Measurements from ENCODE around the gene SRP9.
"Not testable (repeated sequence)": the region's sequence is repeated elsewhere in the genome, so short reads cannot be mapped to it uniquely, and the experiment has no call there.

The SRP9 gene

DNA sequence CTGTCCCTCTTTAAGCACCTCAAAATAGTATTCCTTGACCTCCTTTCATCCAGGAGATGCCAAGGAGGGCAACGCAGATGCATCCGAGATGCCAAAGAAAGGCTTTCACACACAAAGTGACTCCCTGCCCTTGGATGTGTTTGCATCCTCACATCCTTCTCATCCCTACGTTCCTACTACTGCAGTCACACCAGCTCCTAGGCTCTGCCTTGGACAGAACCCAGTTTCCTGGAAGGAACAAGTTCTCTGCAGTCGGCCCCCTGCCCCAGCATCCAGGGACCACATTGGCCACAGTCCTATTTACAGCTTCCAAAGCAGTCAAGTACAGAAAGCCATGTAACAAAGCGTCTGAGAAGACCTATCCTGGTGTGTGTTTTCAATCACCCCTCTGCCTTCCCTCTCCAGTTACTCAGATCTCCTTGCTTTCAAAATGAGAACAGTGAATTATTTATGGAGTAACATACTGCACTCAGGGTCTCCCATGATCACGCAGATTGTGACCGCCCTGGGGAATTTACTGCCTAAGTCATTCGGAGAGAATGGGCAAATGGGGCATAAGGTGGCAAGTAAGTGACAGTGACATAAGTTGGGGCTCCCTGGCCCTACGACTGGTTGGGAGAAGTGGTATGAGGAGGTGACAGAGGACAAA is 21.8 kb upstream of the SRP9 start:
- in situ Hi-C loops (cut with MboI; ENCODE audit: low sequenced_read_pairs): no loop called here

DNA sequence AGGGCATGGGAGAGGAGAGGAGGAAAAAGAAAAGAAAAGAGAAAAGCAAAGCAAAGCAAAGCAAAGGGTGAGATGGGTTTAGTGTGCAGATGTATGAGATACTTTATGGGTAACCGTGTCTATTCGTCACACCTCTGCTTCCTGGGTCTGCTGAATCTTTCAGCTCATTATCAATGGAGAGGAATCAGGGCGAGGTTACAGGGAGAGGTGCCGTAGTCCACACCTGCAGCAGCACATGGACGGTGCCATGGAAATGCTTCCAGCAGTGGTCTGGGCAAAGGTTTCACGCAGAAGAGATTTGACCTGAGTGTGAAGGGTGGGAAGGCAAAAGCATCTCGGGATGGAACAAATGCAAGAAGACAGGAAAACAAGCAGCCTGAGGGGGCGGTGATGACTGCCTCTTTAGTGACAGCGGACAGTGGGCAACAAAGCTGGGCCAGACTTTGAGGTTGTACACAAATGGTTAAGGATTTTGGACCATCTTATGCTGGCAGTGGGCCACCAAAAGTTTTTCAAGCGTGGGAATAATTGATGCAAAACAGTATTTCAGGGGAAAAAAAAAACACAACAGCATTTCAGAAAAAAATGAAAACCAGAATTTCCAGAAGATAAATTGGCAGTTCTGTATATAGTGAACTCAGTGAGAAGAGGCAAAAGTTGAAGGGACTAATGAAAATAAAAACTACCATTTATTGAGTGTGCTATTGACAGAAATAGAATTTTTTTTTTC is 19.5 kb upstream of the SRP9 start:
- in situ Hi-C loops (cut with MboI; ENCODE audit: low sequenced_read_pairs): no loop called here

DNA sequence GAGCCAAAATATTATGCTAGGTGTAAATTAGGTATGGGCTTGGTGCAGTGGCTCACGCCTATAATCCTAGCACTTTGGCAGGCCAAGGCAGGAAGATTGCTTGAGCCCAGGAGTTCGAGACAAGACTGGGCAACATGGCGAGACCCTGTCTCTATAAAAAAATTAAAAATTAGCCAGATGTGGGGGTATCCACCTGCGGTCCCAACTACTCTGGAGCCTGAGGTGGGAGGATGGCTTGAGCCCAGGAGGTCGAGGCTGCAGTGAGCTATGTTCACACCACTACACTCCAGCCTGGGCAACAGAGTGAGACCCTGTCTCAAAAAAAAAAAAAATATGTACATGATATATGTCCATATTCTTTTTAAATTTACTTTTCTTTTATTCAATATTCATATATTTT is 17.7 kb upstream of the SRP9 start:
- in situ Hi-C loops (cut with MboI; ENCODE audit: low sequenced_read_pairs): not testable (repeated sequence)

DNA sequence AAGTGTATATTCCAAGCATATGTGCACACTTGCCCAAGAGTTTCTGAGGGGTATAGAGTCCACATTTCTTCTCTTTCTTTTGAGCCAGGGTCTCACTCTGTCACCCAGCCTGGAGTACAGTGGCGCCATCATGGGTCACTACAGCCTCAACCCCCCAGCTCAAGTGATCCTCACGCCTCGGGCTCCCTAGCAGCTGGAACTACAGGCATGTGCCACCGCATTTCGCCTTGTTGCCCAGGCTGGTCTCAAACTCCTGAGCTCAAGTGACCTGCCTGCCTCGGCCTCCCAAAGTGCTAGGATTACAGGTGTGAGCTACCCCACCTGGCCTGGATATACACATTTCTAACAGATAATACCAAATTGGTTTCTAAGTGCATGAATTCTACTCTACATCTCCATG is 17.1 kb upstream of the SRP9 start:
- in situ Hi-C loops (cut with MboI; ENCODE audit: low sequenced_read_pairs): no loop called here

DNA sequence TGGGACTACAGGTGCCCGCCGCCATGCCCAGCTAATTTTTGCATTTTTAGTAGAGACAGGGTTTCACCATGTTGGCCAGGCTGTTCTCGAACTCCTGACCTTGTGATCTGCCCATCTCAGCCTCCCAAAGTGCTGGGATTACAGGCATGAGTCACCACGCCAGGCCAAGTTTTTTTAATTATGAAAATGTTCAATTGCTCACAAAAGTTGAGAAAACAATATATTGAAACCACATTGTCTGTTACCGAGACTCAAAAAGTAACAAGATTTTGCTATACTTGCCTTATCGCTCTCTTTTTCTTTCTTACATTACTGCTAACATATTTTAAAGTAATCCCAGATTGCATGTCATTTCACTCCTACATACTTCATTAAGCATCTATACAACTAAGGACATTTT is 16.2 kb upstream of the SRP9 start:
- in situ Hi-C loops (cut with MboI; ENCODE audit: low sequenced_read_pairs): not testable (repeated sequence)

DNA sequence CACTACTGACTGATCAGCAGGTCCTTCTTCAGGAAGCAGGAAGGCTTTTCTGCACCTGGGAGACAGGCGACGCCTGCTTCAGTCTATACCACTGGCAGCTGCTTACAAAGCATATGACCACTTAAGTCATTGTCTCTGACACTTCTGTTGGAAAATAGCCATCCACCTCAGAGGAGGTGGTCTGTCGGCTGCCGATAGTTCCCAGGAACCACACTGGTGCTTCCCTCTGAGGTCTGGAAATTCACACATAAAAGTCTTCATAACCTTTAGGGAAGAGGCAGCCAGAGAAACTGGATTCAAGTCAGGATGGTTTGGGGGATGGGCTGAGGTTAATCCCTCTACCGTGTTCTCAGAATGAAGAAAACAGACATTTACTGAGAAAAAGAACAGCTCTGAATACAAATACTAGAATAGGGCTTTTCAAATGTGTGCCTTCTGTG is 15.6 kb upstream of the SRP9 start:
- in situ Hi-C loops (cut with MboI; ENCODE audit: low sequenced_read_pairs): no loop called here

DNA sequence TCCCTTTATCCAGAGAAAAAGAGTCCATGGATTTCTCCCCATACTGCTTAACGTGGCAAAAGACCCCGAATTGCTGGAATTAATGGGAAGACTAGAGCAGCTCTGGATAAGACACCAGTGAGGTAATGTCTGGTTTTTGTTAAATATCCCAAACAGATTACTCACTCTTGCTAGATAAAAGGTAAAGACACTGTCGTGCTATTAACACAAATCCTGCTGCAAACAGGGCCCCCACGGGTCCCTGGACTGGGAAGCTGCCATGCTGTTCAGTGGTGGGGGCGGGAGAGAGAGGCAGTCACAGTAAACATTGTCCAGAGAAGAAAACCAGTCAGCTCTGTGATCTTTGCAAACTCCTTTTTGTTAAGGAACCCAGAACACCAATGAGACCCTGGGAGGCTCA is 15.2 kb upstream of the SRP9 start:
- in situ Hi-C loops (cut with MboI; ENCODE audit: low sequenced_read_pairs): no loop called here

DNA sequence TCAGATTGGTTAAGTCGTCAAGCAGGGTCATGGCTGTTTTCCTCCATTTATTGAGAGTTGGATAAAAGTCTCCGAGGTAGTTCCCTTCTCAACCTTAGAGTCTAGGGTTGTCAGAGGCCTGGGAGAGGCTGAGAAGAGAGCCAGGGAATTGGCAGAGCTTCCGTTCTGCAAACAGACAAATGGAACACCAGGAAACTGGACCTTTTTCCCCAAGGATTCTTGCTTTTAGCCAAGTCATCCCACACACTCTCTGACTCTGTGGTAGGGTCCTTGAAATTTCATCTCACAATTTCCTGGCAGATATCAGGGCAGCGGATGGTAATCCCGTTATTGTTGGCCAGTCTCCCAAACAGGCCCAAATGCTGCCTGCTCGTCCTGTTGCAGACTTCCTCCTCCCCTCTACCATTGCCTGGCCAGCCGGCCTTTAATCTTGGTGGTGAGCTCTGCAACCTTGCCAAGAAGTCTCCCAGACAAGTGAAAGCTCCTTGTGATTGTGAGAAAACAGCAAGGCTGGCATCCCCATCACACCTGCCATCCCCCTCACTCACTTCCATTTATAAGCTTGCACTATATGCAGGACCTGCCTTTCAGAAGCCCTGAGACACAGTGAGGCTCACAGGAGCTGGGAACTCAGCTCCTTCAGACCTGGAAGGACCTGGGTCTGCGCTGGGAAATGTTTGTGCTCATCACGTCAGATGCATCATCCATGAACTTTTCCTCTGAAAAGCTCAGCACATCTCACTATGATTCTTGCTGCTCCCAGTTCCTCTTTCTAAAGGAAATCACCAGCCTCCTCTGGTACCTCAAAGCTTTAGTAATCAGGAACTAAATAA is 13.7 kb upstream of the SRP9 start:
- in situ Hi-C loops (cut with MboI; ENCODE audit: low sequenced_read_pairs): no loop called here

DNA sequence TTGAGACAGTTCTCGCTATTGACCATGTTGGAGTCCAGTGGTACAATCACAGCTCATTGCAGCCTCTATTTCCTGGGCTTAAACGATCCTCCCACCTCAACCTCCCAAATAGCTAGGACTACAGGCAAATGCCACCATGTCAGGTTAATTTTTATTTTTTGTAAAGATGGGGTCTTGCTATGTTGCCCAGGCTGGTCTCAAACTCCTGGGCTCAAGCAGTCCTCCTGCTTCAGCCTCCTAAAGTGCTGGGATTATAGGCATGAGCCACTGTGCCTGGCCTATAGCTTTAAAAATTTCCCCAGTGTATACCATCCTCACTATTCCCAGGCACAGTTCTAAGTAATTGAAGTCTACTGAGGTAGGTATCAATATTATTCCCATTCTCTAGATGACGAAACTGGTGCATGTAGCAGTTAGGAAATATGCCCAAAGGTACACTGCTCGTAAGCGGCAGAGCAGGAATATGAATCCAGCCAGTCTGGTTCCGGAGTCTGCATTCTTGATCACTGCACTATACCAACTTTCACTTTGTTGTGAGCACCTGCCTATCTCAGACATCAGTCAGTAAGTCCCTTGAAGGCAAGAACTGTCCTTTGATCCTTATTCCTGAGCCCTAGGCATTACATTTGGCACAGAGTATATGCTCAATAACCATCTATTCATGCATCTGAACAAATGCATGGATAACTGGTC is 11.5 kb upstream of the SRP9 start:
- in situ Hi-C loops (cut with MboI; ENCODE audit: low sequenced_read_pairs): no loop called here

DNA sequence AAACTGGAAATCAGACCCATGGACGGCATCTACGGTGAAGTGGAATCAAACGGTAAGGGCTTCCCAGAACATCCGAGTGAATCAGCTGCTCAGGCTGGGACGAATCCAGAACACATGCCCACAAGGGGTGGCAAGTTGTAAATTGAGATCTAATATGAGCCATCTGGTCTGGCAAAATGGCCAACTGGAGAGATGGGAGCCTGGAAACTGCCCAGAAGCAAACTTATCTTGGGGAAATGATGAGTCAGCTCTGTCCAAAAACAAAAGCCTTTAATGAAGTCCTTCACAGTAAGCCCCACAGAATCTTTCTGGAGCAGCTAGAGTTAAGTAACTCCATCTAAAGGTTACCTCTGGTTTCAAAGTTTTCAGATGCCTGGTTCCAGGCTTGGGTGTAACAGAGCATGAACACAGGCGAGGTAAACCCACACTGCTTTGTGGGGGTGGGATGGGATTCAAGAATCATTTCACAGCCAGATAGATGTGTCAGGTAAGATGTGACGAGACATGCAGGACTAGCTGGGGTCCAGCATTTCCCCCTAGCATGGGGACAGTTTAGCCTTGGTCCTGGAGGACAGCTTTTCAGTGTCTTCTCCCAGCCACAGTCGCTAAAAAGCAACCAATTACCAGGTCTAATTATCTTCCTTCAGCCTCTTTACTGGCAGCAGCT is 10.5 kb upstream of the SRP9 start:
- in situ Hi-C loops (cut with MboI; ENCODE audit: low sequenced_read_pairs): no loop called here

DNA sequence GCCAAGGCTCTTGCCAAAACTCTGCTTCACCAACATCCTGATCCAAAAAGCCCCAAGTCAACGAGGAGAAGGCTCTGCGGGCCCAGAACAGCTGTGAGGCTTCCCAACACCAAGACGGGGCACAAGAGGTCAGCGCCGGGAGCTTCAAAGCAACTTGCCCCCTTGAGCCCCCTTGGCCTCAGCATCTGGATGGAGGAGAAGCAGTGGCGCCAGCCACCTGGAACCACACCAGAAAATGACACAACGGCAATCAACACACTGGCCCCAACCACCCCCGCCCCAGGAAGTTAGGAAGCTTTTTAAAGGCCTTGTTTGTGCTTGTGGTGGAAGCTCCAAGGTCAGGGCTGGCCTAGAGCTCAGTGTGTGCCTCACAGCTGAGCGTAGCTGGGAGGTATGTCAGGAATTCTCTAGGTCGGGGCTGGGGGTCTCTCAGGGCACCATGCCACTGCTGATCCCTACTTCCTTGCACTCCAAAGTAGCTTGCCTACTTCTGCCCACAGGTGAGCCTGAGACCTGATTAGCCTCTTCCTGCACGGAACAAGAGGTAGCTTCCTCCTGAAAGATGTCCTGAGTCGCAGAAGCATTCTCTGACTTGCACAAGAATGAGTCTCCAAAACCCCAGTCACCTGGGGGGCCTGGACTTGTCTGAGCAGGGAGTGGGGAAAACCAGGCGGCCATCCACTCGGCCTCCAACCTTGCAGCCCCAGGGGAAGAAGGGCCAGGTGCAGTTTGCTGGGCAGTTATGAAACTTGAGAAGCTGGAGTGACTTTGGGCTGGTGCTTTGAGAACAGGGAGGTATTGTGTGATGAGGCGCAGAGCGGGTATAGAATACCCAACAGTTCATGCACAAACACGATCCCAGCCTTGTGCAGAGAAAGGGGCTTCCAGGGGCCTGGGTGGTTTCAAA is 9.7 kb upstream of the SRP9 start:
- in situ Hi-C loops (cut with MboI; ENCODE audit: low sequenced_read_pairs): no loop called here

DNA sequence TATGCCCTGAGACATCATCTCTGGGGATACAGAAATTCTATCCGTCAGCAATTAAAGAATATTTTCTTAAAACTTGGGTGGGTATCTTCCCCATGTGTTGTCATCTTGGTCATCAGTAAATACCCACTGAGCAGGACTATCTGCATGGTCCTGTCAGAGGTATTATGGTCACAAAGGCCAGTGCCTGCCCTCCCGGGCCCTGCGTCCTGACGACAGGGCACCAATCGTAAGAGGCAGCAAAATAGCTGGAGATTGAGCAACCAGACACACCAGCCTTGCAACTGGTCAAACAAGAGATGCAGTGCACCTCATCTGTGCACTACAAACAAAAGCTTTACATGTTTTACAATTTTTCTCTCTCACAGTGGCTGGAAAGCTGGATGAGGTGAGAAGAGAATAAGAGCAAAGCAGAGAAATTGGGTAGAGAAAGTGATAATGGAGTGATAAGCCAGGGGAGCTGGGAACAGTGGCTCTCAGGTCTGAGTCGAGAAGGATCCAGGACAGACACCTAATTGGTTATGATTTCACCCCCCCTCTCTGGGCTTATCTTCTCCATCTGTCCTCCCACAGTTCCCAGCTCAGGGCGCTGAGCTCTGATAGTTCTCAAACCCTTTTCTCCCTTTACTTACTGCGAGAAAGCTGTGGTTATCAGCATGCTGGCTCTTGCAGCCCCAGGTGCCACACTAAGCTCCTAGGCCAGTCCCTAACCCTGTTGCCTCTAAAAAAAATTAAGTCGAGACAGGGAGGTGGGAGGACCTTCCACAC is 8.8 kb upstream of the SRP9 start:
- in situ Hi-C loops (cut with MboI; ENCODE audit: low sequenced_read_pairs): no loop called here

DNA sequence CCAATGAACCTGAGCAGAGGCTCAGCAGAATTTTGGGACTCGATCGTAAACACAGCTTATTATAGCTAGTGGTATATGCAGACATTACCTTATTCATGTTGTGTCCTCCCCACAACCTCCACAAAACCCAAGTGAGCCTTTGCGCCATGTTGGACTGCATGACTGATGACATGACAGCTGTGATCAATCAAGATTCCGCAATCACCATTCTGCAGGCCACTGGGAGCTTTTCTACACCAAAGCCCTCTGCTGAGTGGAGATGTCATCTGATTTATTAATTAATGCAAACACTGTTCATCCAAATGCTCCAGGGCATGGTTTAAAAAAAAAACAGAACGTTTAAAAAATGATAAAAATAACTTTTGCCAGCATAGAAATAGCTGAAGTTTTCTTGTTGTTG is 7.9 kb upstream of the SRP9 start:
- in situ Hi-C loops (cut with MboI; ENCODE audit: low sequenced_read_pairs): loop anchor here (10.0 kb wide), 1 partner anchor 295 kb away; no protein-coding TSS in a partner anchor

DNA sequence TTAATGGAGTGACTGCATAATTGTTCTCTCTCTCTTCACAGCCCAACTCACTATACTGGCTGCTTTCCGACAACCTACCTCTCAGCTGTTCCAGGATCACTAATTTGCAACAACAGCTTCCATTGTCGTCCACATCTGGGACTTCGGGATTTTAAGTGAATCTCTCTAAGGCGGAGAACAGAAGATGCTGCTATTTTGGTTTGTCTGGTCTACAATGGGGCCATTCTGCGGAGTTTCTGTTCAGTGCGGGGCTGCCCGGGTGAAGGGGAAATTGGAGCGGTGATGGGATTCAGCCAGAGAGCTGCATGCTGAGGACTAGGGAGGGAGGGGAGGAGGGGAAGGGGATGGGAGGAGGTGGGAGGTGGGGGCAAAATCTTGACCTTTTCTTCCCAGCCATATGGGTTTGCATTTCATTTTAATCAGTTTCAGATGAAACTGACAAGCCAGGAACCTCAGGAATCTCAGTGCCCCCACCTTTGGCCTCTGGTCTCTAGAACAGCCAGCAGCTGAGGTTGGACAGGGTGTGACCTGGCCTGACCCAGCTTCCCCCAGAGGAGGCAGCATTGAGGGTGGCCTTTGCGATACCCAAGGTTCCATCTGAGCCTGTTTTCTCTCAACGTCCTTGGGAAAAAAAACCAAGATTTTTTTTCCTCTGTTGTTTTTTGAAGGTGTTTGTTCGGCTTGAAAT is 6.9 kb upstream of the SRP9 start:
- in situ Hi-C loops (cut with MboI; ENCODE audit: low sequenced_read_pairs): loop anchor here (10.0 kb wide), 1 partner anchor 296 kb away; no protein-coding TSS in a partner anchor

DNA sequence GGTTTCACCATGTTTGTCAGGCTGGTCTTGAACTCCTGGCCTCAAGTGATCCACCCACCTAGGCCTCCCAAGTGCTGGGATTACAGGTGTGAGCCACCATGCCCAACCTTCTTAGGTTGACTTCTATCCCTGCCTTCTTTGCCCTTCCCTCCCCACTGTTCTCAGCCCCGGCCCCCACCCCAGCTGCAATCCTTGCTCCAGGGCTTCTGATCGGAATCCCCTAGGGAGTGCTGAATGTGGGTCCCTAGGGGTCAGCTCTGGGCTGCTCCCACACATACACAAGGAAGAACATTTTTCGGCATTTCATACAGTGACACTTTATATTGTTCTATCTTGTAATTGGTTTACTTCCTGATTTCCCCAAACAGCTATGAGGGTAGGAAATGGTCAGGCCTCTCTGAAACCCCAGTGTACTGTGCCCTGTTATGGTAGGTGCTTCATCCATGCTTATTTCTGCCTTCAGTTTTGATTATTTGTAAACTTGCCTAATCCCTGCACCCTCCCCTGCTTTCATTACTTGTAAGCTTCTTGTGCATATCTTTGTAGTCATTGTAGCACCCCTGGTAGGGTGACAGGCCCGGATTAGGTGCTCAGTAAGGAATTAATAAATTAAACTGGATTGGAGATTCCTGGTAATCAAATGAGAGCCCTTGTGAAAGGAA is 5.8 kb upstream of the SRP9 start:
- in situ Hi-C loops (cut with MboI; ENCODE audit: low sequenced_read_pairs): loop anchor here (10.0 kb wide), 1 partner anchor 297 kb away; no protein-coding TSS in a partner anchor

DNA sequence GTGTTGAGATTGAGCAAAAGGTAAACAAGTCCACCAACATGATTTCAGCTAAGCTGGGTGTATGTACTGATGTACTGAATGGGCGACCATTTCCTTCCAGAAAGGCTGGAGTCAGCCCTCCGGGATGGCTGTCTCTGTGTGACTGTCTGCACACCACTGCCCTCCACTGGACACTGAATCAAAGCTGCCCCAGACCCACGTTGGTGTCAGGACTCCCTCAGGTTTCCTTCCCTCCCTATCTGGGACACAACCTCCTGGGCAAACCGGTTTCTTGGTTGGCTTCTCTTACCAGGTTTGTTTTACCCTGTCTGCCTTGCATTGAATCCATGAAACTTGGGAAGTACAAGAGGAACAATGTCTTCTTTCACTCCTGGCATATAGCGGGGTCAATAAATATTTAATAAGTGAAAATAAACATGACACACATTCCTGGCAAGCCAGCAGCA is 5.3 kb upstream of the SRP9 start:
- in situ Hi-C loops (cut with MboI; ENCODE audit: low sequenced_read_pairs): loop anchor here (10.0 kb wide), 1 partner anchor 298 kb away; no protein-coding TSS in a partner anchor

DNA sequence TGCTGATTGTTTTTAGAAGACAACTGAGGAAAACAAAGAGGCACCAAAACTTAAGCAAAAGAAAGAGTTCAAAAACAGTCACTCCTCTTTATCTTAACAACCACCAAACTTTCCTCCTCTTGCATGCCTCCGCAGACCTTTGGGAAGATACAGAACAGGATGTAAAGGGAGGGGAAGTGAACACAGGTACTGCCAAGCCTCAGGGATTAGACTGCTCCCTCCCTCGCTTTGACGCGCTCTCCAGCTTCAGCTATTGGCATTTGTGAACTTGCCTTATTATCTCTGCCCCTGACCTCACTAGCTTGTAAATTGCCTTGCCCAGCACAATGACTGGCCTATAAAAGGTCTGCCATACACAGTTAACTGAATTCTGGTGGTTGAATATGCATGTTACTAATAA is 4.8 kb upstream of the SRP9 start:
- in situ Hi-C loops (cut with MboI; ENCODE audit: low sequenced_read_pairs): loop anchor here (10.0 kb wide), 1 partner anchor 298 kb away; no protein-coding TSS in a partner anchor
